ENCODE data around the gene TMEM25.
"Not testable (repeated sequence)": the region's sequence is repeated elsewhere in the genome, so short reads cannot be mapped to it uniquely, and the experiment has no call there.

TMEM25 gene

DNA sequence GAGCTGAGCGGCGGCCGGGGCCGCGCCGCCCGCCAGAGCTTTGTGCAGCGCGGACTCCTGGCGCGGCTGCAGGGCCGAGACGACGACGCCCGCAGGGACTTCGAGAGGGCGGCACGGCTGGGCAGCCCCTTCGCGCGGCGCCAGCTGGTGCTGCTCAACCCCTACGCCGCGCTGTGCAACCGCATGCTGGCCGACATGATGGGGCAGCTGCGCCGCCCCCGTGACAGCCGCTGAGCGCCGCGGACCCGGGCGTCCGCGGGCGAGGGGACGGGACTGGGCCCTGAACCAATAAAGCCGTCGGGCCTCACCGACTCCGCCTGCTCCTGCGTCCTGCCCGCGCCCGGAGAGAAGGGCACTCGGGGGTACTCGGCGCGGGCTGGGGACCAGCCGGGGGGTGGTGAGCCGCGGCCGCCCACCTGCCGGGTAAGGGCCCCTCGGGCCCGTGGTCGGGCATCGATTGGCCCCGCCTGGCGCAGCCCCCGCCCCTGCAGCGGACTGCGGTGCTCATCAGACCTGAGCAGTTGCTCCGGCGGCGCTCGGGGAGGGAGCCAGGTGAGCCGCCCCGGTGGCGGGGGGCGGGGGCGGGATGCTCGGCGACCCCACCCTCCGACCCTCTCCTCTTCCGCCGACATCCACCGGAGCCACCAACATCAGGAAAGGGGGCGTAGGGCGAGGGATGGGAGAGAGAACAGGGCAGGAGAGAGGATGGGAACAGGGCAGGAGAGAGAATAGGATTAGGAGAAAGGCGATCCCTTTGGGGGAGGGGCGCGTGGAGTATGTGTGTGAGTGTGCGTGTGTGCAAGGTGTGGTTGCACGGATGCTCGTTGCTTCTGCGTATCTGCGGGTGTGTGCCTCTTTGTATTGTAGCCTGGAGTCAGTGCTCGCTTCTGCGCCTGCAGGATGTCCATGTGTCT is at the start of gene TMEM25:
TSS of gene TMEM25 (plus strand) at position 510 of the 914 bp plus-strand sequence. CDS start 610 bp downstream, outside the sequence.
- peak; percentile 46 for DNase-seq (ENCODE audit: low spot score)

GRCh38 chr11:118481238-118481637 is 49.8 kb upstream of the TMEM25 start:
- DNase-seq (ENCODE audit: low spot score), result not testable (repeated sequence)

DNA sequence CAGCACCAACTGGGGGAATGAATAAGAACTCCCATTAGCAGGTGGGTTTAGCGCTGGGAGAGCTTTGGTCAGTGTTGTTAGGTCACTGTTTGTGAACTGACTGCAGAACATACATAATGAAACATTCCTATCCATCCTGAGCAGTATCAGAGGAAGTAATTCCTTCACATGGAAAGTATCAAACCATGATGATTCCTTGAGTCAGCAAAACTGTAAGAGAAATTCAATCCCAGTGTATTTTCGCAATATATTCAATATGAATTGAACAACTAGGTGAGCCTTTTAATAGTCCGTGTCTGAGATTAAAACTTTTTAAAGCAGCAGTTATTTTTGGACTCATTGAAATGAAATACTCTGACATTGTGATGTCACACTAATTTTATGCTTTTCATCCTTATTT is 46.6 kb upstream of the TMEM25 start:
- no peak for DNase-seq (ENCODE audit: low spot score)

GRCh38 chr11:118485273-118485672 is 45.7 kb upstream of the TMEM25 start:
- no peak for DNase-seq (ENCODE audit: low spot score)

- DNase-seq (ENCODE audit: low spot score), result peak; percentile 82
Measured at GRCh38 chr11:118488480-118489109, 42.4 kb upstream of the TMEM25 start.

DNA sequence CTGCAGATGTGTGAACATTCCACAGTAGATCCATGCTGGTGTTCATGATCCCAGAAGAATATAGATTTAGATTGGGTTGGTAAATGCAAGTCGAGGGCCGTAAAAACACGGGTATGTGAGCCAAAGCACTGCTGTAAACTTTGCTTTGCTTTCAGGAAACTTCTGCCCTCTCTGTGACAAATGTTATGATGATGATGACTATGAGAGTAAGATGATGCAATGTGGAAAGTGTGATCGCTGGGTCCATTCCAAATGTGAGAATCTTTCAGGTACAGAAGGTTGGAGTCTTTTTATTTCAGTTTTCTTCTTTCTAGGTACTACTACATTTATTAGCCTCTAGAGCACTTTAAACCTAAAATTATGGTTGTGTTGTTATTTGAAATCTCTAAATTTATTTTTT is 40.0 kb upstream of the TMEM25 start:
- no peak for DNase-seq (ENCODE audit: low spot score)

DNA sequence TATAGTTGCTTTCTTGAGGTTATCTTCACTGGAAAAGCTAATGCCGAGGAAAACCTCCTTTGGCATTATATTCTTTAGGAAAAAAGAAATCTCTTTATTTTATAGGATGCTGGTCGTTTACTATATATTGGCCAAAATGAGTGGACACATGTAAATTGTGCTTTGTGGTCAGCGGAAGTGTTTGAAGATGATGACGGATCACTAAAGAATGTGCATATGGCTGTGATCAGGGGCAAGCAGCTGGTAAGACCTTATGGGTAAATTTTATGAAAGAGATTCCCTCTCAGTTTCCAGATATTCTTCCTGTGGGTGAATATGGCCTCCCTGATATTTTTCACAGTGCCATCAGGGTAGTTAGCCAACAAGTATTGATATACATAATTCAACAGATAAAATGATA is 33.2 kb upstream of the TMEM25 start:
- no peak for DNase-seq (ENCODE audit: low spot score)

- DNase-seq (ENCODE audit: low spot score), result no peak
Measured at GRCh38 chr11:118503216-118503615, 27.8 kb upstream of the TMEM25 start.

DNA sequence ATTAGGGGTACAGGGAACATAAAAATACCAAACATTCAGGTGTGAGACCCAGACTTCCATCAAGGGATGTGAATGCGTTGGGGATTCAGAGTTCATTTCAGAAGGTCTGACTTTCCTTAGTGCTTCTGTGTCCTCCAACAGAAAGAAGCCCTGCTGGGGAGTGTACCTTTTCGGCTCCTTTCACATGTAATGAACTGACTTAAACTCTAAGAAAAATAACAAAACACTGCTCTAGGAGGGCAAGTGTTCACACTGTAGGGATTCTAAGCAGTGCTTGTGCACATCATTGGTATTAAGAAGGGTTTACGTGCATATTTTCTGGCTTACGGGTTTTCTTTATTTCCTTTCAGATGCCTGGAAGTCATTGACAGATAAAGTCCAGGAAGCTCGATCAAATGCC is 19.4 kb upstream of the TMEM25 start:
- DNase-seq (ENCODE audit: low spot score), result no peak

DNA sequence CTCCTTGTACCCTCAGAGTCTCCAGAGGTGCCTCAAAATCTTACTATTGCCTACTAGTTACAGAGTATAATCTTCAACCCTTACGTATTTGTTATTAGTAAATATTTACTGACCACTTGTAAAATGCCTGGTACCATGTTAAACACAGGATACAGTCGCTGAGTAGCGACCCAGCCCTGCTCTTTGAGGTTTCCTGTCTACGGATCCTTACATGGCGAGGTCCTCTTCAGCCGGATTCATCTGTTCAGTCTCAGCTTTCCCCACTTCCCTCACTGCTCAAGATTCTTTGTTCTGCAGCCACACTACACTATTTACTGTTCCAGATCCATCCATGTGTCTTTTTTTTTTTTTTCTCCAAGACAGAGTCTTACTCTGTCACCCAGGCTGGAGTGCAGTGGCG is 16.9 kb upstream of the TMEM25 start:
- no peak for DNase-seq (ENCODE audit: low spot score)

- DNase-seq (ENCODE audit: low spot score), result no peak
Measured at GRCh38 chr11:118519549-118519948, 11.4 kb upstream of the TMEM25 start.

DNA sequence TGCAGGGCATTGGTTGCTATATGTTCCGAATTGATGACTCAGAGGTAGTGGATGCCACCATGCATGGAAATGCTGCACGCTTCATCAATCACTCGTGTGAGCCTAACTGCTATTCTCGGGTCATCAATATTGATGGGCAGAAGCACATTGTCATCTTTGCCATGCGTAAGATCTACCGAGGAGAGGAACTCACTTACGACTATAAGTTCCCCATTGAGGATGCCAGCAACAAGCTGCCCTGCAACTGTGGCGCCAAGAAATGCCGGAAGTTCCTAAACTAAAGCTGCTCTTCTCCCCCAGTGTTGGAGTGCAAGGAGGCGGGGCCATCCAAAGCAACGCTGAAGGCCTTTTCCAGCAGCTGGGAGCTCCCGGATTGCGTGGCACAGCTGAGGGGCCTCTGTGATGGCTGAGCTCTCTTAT is 9.1 kb upstream of the TMEM25 start:
- no peak for DNase-seq (ENCODE audit: low spot score)

- DNase-seq (ENCODE audit: low spot score), result no peak
Measured at GRCh38 chr11:118522571-118523072, 8.4 kb upstream of the TMEM25 start.

DNA sequence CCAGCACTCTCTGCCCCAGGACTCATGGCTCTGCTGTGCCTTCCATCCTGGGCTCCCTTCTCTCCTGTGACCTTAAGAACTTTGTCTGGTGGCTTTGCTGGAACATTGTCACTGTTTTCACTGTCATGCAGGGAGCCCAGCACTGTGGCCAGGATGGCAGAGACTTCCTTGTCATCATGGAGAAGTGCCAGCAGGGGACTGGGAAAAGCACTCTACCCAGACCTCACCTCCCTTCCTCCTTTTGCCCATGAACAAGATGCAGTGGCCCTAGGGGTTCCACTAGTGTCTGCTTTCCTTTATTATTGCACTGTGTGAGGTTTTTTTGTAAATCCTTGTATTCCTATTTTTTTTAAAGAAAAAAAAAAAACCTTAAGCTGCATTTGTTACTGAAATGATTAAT is 6.6 kb upstream of the TMEM25 start:
- DNase-seq (ENCODE audit: low spot score), result no peak

GRCh38 chr11:118524757-118525470 is 6.1 kb upstream of the TMEM25 start:
- no peak for DNase-seq (ENCODE audit: low spot score)

DNA sequence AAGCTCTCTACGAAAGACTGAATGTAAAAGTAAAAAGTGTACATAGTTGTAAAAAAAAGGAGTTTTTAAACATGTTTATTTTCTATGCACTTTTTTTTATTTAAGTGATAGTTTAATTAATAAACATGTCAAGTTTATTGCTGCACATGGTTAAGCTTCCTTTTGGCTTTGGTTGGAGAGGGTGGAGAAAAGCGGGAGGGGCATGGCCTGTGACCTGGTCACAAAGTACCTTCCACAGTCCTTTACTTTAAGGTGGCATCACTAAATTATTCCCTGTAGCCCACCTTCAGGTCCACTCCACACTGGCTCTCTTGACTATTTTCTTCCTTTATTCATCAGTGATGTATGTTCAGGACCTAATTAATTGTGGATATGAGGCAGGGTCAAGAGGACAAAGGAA is 4.3 kb upstream of the TMEM25 start:
- no peak for DNase-seq (ENCODE audit: low spot score)

DNA sequence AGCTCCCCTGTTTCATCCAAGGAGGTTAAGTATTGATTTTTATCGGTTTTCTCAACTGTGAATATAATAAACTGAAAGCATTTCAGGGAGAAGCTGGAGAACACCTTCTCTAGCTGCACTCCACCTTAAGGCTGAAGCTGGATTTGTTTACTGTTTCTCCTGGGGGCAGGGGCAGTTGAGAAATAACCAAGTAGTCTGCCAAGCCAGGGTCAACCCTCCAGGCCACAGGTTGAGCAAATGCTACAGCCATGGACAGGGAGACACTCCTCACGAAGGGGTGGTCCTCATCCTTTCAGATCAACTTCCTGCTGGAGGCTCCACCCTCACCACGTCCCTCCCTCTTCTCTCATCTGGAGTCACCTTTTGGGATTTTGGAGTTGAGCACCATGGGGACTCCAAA is 3.9 kb upstream of the TMEM25 start, which contains the start of gene TTC36:
TSS of gene TTC36 (plus strand) at position 366 of the 400 bp plus-strand sequence. CDS start at position 387, 21 bp downstream.
- DNase-seq (ENCODE audit: low spot score), result no peak

- no peak for DNase-seq (ENCODE audit: low spot score)
Measured at GRCh38 chr11:118528511-118528910, 2.5 kb upstream of the TMEM25 start.

- no peak for DNase-seq (ENCODE audit: low spot score)
Measured at GRCh38 chr11:118529584-118530175, 1.3 kb upstream of the TMEM25 start.

GRCh38 chr11:118530180-118530682 is 761 bp upstream of the TMEM25 start:
- peak; percentile 30 for DNase-seq (ENCODE audit: low spot score)

- no peak for DNase-seq (ENCODE audit: low spot score)
Measured at GRCh38 chr11:118531597-118532084, 649 bp downstream of the TMEM25 start.

- no peak for DNase-seq (ENCODE audit: low spot score)
Measured at GRCh38 chr11:118532091-118532490, 1.1 kb downstream of the TMEM25 start.

Data from pons (tissue), 1 donor.